Astrocyte of the spinal cord (primary cell): Measurements from ENCODE around the gene NANOS2.

ENCODE experiments used
- DNase-seq: peaks from one replicate; pipeline ENCODE4 v3.0.0; 2011; ENCODE audit warnings: low read depth, low spot score
- H3K4me3 ChIP-seq: 2 replicates; pipeline ENCODE4 v1.5.1; 2011; ENCODE audit warnings: low read depth, mild to moderate bottlenecking, low read length, moderate library complexity
- in situ Hi-C: cut with HindIII; loops from 2 replicates; pipeline ENCODE4 v1.10.0; 2017; ENCODE audit warnings: low sequenced_read_pairs
- TF ChIP-seq, protein P1 (sequence below): IDR thresholded peaks from 2 replicates; pipeline ENCODE4 v1.5.1; 2012; ENCODE audit warnings: low read depth, mild to moderate bottlenecking, low read length, inconsistent platforms

Gene NANOS2

GRCh38 chr19:45883586-45883880, 31.0 kb downstream of the NANOS2 start:
- H3K4me3 ChIP-seq, result no peak overlapping the region
- TF ChIP-seq, protein P1, sequence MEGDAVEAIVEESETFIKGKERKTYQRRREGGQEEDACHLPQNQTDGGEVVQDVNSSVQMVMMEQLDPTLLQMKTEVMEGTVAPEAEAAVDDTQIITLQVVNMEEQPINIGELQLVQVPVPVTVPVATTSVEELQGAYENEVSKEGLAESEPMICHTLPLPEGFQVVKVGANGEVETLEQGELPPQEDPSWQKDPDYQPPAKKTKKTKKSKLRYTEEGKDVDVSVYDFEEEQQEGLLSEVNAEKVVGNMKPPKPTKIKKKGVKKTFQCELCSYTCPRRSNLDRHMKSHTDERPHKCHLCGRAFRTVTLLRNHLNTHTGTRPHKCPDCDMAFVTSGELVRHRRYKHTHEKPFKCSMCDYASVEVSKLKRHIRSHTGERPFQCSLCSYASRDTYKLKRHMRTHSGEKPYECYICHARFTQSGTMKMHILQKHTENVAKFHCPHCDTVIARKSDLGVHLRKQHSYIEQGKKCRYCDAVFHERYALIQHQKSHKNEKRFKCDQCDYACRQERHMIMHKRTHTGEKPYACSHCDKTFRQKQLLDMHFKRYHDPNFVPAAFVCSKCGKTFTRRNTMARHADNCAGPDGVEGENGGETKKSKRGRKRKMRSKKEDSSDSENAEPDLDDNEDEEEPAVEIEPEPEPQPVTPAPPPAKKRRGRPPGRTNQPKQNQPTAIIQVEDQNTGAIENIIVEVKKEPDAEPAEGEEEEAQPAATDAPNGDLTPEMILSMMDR, result no peak
- DNase-seq, result no peak
- in situ Hi-C loops, result no loop called here

DNA sequence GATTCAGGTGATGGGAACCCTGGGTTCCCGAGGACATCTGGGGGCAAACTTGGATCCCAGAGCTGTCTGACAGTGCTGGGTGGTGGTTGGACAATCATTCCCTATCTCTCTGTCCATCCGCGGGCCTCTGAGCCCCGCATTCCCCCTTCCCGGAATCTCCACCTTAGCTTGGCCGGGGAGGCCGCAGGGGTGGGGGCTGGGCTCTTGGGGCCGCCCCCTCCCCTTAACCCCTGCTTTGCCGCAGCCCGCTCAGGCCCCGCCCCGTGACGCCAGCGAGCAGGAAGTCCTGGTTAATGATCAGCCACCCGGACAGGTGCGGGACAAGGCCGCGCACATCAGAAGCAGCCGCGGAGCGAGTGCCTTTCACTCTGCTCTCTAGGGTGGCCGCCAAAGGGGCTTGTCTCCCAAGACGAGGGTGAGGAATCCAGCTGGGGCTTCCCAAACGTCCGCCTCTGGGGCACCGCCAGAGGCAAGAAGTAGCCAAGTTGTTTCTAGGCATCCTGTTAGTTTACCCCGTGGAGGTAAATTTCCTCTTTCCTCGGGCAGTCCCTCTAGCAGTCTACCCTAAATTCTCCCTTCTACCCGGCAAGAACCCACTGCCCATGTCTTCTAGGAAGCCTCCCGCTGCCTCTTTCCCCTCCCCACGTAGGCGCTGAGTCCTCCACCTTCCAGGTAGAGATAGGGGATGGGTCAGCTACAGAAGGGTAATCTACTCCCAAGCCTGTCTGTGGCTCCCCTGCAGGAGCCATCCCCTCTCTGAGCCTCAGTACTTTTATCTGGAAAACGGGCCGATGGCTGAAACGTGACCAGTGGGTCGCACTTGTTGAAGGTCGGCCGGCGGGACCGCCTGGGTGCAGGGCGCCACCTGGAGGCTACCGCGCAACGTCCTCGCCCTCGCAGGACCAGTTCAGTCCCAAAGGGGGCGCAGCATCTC, 31.7 kb downstream of the NANOS2 start:
- TF ChIP-seq, protein P1, result peak; percentile 100
- DNase-seq, result peak; percentile 86
- H3K4me3 ChIP-seq, result peak overlapping the region; percentile 4
- in situ Hi-C loops, result no loop called here

DNA sequence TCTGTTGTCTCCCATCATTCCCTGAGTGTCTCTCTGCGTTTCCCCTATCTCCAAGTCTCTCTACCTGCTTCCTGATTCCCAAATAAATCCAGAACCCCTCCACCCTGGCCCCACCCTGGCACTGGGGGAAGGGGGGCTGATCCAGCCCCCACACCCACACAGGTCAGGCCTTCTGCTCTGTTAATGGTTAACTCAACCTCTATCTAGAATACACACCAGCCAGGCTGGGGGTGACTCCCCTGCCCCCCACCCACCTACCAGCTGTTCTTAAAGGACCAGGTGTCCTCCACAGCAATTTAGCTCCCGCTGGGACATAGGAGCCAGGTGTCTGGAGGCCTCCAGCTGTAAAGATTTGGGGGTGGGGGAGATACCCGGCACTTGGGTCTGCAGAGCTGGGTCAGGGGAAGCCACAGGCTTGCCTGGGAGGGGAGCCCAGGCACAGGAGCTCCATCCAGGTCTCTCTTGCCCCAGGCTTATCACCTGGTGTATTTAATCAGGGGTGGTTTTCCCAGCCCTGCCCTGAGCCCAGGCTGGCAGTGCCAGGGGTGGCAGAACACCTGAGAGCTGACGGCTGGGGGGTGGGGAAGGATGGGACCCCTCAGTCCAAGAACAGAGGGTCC, 32.6 kb downstream of the NANOS2 start:
- in situ Hi-C loops, result no loop called here
- TF ChIP-seq, protein P1, result no peak
- no peak for DNase-seq
- H3K4me3 ChIP-seq, result no peak overlapping the region

DNA sequence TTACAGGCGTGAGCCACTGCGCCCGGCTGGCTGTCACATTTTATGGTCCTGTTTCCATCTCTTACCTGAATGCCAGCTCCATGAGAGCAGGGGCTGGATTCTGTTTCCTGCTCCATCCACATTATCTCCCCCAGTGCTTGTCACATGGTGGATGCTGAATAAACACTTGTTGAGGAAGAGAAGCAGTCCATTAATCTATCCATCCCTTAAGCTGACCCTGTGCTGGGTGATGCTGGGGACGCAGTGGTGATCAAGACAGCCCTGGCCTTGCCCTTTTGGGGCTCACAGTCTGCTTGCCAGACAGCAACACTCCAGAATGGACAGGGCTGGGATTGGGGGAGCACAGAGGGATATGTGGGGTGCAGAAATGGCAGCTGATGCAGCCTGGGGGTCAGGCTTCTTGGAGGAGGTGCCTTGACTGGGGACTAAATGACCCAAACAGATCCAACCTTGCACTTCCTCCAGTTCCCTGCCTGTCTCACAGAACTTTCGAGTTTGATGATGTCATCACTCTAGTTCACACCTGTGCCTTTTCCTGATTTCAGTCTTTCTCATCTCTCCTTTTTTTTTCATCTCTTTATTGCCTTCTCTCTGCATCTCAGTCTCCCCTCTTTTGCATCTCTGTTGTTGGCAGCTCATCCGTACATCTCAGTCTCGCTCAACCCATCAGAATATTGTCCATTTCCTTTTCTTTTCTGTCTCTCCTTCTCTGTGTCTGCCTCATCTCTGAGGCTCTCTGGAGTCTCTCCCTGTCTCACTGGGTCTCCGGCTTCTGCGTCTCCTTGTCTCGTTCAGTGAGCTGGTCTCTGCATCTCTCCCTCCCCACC, 33.3 kb downstream of the NANOS2 start:
- H3K4me3 ChIP-seq, result no peak overlapping the region
- in situ Hi-C loops, result no loop called here
- TF ChIP-seq, protein P1, result no peak
- DNase-seq, result no peak

DNA sequence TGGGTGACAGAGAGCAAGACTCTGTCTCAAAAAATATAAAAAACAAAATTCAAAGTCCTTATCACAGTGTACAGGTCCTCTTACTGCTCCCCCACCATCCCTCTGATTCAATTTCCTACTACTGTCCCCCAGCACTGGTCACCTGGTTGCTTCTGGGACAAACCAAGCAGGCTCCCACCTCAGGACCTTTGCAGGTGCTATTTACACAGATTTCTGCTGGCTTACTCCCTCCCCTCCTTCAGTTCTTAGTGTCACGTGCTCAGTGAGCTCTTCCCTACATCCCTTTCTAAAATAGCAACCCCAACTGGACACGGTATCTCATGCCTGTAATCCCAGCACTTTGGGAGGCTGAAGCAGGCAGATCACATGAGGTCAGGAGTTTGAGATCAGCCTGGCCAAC, 34.6 kb downstream of the NANOS2 start:
- no peak overlapping the region for H3K4me3 ChIP-seq
- DNase-seq, result no peak
- TF ChIP-seq, protein P1, result no peak
- in situ Hi-C loops, result no loop called here

- TF ChIP-seq, protein P1, result no peak
- in situ Hi-C loops, result no loop called here
- no peak for DNase-seq
- H3K4me3 ChIP-seq, result no peak overlapping the region
Measured at GRCh38 chr19:45879055-45879454, 35.5 kb downstream of the NANOS2 start.
